A673 (cell line): ENCODE data around the gene RAB25. TPM values are rescaled to one million over a fixed set of nuclear protein-coding genes. Genes with fewer than 3 reads are reported as not detected.

ENCODE experiments used
- BruUV-seq: library from RNA; stranded (reverse); fragments of 400-500 nt; replicated peaks from 2 replicates; lab custom pipeline; 2021; lab: Mats Ljungman, UMichigan
- CTCF ChIA-PET: fragments of 300-600 bp; sonication (Branson Sonifier 250); formaldehyde crosslinking; loops from one replicate; lab custom pipeline; 2022; ENCODE audit warnings: antibody characterized with exemption; lab: Charles Lee
- POLR2A ChIA-PET: fragments of 300-600 bp; sonication (Branson Sonifier 250); formaldehyde crosslinking; loops from one replicate; lab custom pipeline; 2022; ENCODE audit warnings: antibody characterized with exemption; ENCODE audit not compliant: low non-redundant PET; lab: Charles Lee
- DNase-seq: peaks from one replicate; pipeline ENCODE4 v3.0.0-alpha.2; 2015; ENCODE audit warnings: low spot score
- H3K27ac ChIP-seq: fragments of 200-600 bp; sonication (generic); 2 replicates; pipeline ENCODE4 v1.5.1; 2016; ENCODE audit warnings: mixed run types, low read depth, mild to moderate bottlenecking, mixed read lengths, antibody characterized with exemption, low read length; ENCODE audit not compliant: poor library complexity, severe bottlenecking
- H3K27me3 ChIP-seq: fragments of 200-600 bp; sonication (generic); replicated peaks from 2 replicates; pipeline ENCODE4 v1.6.1; 2017; ENCODE audit warnings: mixed run types, low read depth, mild to moderate bottlenecking, mixed read lengths, antibody characterized with exemption, low read length; ENCODE audit not compliant: insufficient read depth, poor library complexity
- H3K36me3 ChIP-seq: fragments of 200-600 bp; sonication (generic); 2 replicates; pipeline ENCODE4 v1.6.1; 2016; ENCODE audit warnings: mixed run types, mild to moderate bottlenecking, mixed read lengths, antibody characterized with exemption, low read length; ENCODE audit not compliant: insufficient read depth, poor library complexity, severe bottlenecking
- H3K4me1 ChIP-seq: fragments of 200-600 bp; sonication (generic); 2 replicates; pipeline ENCODE4 v1.6.1; 2017; ENCODE audit warnings: mixed run types, mild to moderate bottlenecking, mixed read lengths, antibody characterized with exemption, low read length; ENCODE audit not compliant: insufficient read depth, poor library complexity, severe bottlenecking
- H3K4me3 ChIP-seq: fragments of 200-600 bp; sonication (generic); 2 replicates; pipeline ENCODE4 v1.5.1; 2016; ENCODE audit warnings: low read depth, mixed run types, mild to moderate bottlenecking, mixed read lengths, low read length; ENCODE audit not compliant: poor library complexity, severe bottlenecking
- H3K9me3 ChIP-seq: fragments of 200-600 bp; sonication (generic); 2 replicates; pipeline ENCODE4 v1.6.1; 2016; ENCODE audit warnings: mixed run types, low read depth, mild to moderate bottlenecking, mixed read lengths, antibody characterized with exemption, low read length; ENCODE audit not compliant: poor library complexity, severe bottlenecking
- CTCF ChIP-seq: fragments of 300-800, 200-600 bp; sonication (generic); conservative IDR thresholded peaks from 2 replicates; pipeline ENCODE4 v1.5.1; 2017; ENCODE audit warnings: low read depth, mild to moderate bottlenecking, antibody characterized with exemption, low read length, moderate library complexity, mixed read lengths
- EZH2 ChIP-seq: fragments of 200-600 bp; sonication (generic); IDR thresholded peaks from 2 replicates; pipeline ENCODE4 v1.6.1; 2017; ENCODE audit warnings: borderline replicate concordance, low read depth, mild to moderate bottlenecking, mixed read lengths, antibody characterized with exemption, low read length; ENCODE audit not compliant: poor library complexity, severe bottlenecking
- intact Hi-C: fragments of 100-400 bp; cut with micrococcal nuclease; formaldehyde crosslinking; loops from one replicate; pipeline ENCODE4 v1.10.0; 2022; ENCODE audit not compliant: unreplicated experiment
- total RNA-seq: library from RNA; stranded (reverse); gene quantifications from 2 replicates; pipeline ENCODE4 v1.2.3, GENCODE V29; 2021

The RAB25 gene
- total RNA-seq, 1 experiment from 2014 or later, result 0.47 TPM

- POLR2A ChIA-PET, result no interaction called here
- H3K36me3 ChIP-seq, result peaks cover 12% of the 10 kb centered on the region
- H3K4me1 ChIP-seq, result peaks cover 9% of the 10 kb centered on the region
- DNase-seq, result peak; percentile 100
- no peaks in the 10 kb centered on the region for H3K27me3 ChIP-seq
- CTCF ChIA-PET, result interaction anchor here (1.9 kb wide), 1 partner anchor 29 kb away, joined by 13 read pairs; no protein-coding TSS in a partner anchor
- intact Hi-C loops, result no loop called here
- no peaks in the 10 kb centered on the region for H3K9me3 ChIP-seq
- H3K4me3 ChIP-seq, result peak within 1 kb of the TSS; percentile 99
- peak within 1 kb of the TSS; percentile 95 for H3K27ac ChIP-seq
- TF ChIP-seq CTCF, result no peak
- no peak for TF ChIP-seq EZH2
- BruUV-seq, result no TSS peak
Measured at GRCh38 chr1:156054500-156055280, 6.3 kb upstream of the RAB25 start, which contains the start of gene LAMTOR2. LAMTOR2 (plus strand) TSS chr1:156054782; CDS start chr1:156054890, 108 bp downstream.

- TF ChIP-seq EZH2, result no peak
- TF ChIP-seq CTCF, result no peak
- CTCF ChIA-PET, result no interaction called here
- Histone ChIP-seq H3K27me3 (no peaks in the 10 kb centered on the region), H3K36me3 (peaks cover 5% of the 10 kb centered on the region), H3K4me1 (peaks cover 9% of the 10 kb centered on the region), H3K4me3 (peak overlapping the region; percentile 99), H3K9me3 (no peaks in the 10 kb centered on the region), H3K27ac (peak overlapping the region; percentile 95)
- POLR2A ChIA-PET, result no interaction called here
- intact Hi-C loops, result no loop called here
- no peak for DNase-seq
- no TSS peak for BruUV-seq
Measured at GRCh38 chr1:156055281-156056048, 5.5 kb upstream of the RAB25 start.

GRCh38 chr1:156056326-156056849 is 4.6 kb upstream of the RAB25 start:
- Histone ChIP-seq H3K36me3 (peaks cover 2% of the 10 kb centered on the region), H3K9me3 (no peaks in the 10 kb centered on the region), H3K4me1 (peaks cover 18% of the 10 kb centered on the region), H3K27ac (no peak overlapping the region), H3K27me3 (no peaks in the 10 kb centered on the region), H3K4me3 (no peak overlapping the region)
- no TSS peak for BruUV-seq
- no peak for TF ChIP-seq CTCF
- no peak for TF ChIP-seq EZH2
- intact Hi-C loops, result no loop called here
- no peak for DNase-seq
- POLR2A ChIA-PET, result no interaction called here
- CTCF ChIA-PET, result no interaction called here
